Stromal cell of bone marrow (primary cell): ENCODE measurements around the gene MARCHF3.
A peak's percentile ranks its signal among the peaks of the same experiment; 100 is the strongest.
"Not testable (repeated sequence)": the region's sequence is repeated elsewhere in the genome, so short reads cannot be mapped to it uniquely, and the experiment has no call there.

Source experiments
- DNase-seq: peaks from one replicate; pipeline ENCODE4 v3.0.0-alpha.2; 2012; ENCODE audit warnings: low read depth

MARCHF3 gene

DNA sequence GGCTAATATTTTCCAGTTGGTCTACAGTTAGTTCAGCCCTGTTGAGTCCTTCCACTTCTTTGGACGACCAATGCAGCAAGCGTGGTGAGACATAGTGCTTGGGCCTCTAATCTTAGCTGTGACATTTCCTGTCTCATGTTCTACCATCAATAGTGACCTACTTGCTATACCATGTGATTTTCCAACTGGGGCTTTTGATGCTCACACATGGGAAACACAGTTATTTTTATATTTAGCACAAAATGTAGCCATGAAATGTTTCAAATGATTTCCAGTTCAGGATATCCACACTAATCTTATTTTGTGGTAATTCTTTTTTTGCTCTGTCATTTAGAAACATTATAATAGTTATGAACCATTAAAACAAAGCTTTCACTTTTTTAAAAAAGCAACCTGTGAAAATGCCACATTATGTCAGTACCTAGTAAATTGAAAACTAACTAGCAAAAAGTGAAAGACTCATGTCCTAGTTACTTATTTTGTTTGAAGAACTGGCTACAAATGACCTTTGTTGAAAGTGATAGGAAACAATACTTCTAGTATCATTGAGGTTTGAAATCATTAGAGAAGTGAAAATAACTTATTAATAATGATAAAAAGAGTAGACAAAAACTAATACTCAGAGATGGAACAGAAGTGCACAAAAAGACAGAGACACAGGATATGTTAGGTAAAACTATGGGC is 18.3 kb downstream of the MARCHF3 start:
- no peak for DNase-seq

DNA sequence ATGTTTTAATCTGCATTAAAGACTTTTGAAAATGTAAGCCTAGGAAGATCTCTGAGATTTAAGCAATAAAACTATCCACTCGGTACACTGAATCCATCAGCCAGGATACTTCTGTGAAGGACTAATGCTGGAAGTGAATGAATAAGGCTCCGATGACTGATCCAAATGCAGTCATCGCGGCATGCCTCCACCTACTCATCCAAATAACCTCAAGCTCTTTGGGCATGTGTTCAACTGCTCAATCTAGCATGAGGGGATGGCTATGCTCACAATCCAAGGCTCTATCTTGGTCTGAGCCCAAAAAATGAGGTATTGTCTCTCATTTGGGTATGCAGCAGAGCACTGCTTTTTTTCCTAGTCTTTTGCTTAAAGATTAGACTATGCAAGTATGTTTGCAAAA is 19.2 kb downstream of the MARCHF3 start:
- DNase-seq = peak; percentile 88

DNA sequence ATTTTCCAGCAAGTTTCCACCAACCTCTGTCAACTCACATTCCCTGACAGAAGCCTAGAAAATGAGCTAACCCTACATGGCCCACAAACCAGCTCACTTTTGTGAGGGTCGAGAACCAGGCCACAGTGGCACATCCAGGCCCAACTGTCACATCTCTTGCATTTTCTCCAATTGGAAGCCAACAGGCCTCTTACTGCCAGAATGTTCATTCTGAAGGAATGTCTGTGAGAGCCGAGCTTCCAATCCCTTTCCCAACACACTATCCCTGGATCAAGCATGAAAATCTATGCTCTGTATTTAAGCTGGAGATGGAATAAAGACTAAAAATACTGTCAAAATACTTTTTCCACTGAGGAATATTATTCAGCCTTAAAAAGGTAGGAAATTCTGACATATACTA is 20.0 kb downstream of the MARCHF3 start:
- no peak for DNase-seq

DNA sequence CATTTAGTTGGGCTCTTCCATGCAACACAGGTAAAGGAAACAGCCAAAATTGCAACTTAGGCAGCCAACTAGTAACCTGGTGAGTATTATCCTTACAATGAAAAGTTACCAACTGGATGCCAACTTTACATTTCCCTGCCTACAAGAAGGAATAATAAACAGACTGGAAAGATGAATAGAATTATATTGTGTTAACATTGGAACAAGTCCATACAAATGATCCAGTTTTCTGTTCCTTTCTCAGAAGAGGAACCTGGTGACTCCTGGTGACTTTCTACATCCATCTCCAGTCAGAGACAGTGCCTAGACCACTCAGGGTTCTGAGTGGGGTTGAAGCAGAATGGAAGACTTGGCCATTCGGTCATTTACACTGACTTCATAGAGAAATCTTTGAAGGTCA is 20.6 kb downstream of the MARCHF3 start:
- no peak for DNase-seq

DNA sequence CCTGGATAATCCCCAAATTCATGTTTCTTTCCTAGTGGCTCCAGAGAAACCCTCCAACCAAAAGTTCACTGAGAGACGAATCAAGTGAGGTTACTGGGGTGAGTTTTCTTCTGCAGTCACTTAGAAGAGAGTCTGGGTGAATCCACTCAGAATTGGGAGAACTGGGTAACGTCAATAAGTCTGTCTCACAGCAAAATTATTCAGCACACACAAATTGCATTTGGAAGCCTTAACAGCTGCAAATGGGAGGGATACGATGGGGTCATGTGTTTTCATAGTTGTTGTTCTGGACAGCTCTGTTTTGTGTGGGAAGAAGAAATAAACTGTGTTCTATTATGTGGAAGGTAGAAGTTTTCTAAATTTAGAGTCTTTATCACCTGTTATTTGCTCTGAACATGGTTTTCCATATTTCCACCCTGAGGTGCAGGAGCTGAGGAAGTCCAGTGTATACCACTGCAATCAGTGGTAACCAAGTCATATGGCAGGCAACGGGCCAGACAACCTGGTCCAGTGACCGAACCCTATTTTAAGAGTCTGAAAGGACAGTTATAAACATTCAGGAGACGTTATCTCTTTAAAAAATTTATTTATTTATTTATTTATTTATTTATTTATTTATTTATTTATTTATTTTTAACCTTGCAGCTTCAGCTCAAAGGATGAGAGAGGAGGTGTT is 21.9 kb downstream of the MARCHF3 start:
- DNase-seq = no peak

DNA sequence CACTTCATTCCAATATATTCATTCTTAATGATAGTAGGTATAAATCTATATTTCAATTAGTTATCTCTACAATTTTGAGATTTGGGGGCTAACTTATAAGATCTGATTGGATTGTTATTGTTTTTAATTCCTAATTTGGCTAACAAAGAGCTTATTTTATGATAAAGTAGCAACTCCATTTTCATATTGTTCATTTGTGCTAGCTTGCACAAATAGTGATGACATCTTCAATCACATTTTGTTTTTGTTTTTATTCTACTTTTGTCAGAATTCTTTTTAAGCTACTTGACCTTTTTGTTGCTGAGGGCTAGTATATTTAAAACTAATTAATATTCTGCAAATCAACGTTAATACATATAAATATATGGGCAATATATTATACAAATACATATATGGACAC is 22.8 kb downstream of the MARCHF3 start:
- DNase-seq = no peak

DNA sequence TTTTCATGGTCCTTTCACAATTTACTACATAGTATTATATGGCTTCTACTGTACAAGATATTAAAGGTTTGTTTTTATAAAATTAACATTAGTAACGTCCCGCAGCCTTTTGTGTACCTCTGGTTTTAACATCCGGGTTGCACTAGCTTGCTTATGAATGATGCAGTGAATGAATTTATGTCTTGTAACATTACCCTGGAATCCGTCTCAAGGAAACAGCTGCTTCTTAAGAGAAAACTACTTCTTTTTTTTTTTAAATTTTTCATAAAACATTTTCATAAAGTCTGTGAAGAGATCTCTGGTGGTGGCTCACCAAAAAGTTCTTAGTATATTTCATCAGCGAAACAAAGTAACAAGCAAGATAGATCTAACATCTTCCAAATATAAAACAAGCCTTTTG is 23.6 kb downstream of the MARCHF3 start:
- no peak for DNase-seq

DNA sequence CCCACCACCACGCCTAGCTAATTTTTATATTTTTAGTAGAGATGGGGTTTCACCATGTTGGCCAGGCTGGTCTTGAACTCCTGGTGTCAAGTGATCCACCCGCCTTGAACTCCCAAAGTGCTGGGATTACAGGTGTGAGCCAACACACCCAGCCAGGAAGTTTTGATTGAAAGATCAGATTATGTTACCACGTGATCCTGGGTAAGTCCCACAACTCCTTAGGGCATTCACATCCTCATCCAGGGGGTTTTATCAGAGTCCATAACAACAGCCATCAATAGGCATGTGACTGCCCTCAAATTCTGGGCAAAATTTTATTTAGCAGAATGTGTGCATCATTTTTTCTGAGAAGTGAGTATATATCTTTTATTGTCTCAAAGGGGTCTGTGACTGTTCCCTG is 25.1 kb downstream of the MARCHF3 start:
- not testable (repeated sequence) for DNase-seq

DNA sequence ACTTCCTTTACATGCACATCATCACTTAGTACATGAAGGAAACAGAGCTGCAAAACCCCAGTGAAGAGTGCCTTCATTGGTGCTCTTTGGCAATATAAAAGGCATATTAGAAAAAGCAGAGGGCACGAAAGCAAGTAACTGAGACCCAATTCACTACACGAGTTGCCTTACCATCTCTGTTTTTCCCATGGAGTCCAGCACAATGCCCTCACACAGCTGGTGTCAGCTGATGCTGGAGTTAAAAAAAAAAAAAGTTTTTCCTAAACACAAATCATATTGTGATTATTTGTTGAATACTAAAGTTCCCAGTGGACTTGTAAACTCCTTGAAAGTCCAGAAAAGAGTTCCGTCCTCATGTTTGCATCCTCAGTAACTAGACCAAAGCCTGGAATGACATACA is 25.6 kb downstream of the MARCHF3 start:
- no peak for DNase-seq

DNA sequence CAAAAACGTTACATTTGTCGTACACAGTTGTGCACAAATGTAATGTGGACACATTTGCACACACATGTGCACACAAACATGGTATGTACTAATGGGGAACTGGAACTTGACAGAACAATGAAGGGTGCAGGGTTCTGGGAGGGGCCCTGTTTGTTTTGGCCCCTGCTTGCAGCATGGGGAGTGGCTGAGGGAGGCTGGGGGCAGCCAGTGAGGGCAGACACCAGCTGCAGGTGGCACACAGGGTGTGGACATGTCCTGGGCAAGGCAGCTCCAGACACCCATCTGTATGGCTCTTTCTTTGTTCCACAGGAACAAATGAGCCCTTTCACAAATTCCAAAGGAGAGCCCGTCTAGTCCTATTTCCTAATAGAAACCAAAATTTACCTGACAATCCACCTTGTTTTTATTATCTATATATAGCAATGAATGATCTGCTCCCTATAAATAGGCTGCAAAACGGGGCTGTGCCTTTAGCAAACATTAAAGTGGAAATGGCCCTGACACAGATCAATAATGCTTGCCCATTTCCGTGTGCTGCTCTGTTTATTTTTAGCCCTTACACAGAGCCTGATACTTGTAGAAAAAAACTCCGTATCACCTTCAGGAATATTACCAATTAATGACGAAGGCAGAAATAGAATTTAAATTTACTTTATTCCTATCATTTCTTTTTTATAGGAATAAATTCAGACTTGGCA is 26.4 kb downstream of the MARCHF3 start:
- no peak for DNase-seq

DNA sequence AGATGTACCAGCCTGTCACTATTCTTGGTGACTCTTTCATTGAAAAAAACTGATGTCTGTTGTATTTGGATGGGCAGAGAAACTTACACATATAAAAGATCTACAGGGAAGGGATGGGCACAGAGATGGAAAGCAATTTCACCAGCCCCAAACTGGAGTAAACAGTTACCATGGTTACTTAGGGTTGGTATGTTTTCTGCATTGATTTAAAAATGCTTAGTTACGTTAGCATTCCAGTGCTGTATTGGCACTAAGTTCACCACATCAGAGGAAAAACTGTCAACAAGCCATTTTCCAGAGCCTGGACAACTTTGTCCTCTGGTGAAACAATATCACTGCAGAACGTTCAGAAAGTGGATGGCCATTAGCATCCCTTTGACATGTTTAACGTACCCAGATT is 28.0 kb downstream of the MARCHF3 start:
- DNase-seq = no peak

DNA sequence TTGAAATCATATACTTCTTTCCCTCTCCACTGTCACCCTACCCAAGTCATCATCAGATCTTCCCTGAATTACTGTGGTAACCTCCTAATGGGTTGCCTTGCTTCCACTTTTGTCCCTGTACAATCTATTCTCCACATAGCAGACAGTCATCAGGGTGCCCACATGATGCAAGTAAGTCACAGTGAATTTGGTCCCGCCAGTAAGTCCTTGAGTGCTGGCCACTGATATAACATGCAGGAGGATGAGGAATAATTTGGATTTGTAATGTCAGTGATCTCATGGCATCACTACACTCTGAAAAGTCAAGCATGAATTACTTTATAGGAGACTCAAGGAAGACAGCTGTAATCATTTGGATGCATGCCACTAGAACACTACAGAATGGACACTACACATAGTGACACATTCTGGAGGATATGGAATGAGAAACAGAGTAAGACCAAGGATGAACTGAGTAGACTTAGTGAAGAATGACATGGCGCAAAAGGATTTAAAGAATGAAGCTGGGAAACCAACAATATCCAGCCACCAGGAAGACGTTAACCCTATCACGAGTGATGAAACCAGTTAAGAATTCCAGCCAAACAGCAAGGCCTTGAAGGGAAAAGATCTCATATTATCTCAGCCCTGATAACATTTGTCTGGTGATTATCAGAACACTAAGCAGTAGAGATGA is 28.6 kb downstream of the MARCHF3 start:
- DNase-seq = no peak

DNA sequence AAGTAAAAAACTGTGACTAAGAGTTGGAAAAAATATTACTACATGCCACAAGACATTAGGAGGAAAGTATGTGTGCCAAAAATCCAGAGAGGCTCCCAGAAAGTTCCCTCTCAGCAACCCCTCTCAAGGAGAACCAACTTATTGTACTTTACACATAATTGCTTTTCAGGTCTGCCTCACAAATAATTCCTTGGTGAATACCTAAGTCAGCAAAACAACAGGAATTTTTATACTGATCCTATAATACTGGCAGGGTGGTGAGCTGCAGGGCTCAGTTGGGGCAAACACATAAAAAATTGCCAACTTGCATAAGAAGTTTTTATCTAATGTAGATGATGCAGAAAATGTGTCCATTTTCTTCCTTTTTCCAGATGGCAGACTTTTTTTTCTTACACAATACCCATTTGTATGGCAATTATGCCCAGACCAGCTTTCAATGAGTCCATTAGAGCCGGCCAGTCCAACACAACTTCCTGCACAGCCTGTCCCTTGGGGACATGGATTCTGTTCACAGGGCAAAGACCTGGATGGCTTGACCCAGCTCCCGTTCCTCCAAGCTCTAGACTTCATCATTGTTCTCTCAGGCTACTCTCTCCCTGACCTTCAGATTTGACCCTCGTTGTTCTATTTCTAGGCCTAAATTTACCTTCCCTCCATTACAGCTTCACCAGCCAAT is 31.3 kb downstream of the MARCHF3 start:
- DNase-seq = no peak

DNA sequence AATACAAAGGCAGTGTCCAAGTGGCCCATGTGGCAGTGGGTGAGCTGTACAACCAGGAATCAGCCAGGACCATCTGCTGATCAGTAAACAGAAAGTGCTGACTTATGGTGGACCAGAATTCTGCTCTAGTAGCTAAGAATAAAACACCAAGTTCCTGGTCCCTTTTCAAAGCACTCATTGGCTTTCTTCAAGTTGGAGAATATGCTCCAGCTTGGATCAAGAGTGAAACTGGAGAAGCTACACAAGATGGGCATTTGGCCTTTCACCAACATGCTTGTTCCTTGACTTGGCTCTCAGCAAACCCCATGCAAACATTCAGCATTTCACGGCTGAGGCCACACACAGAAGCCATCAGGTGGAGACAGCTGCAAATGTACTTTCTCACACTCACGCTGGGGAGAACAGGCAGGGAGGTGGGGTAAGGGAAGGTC is 32.1 kb downstream of the MARCHF3 start:
- no peak for DNase-seq

DNA sequence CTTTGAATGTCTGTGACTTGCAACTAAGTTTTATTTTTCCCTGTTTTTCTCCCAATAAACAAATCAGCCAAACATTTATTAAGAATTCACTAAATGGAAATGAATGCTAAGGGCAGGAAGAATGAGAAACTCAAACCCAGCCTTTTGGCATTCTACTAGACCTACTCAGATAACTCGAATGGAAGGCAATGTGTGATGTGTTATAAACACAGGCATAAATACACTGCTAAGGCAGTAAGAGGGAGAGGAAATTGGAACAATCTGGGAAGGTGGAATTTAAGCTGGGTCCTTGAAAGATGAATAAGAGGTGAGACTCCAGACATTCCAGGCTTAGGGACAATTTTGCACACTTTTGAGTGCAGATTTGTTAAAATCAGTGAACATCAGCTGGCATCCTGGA is 34.7 kb downstream of the MARCHF3 start:
- no peak for DNase-seq

DNA sequence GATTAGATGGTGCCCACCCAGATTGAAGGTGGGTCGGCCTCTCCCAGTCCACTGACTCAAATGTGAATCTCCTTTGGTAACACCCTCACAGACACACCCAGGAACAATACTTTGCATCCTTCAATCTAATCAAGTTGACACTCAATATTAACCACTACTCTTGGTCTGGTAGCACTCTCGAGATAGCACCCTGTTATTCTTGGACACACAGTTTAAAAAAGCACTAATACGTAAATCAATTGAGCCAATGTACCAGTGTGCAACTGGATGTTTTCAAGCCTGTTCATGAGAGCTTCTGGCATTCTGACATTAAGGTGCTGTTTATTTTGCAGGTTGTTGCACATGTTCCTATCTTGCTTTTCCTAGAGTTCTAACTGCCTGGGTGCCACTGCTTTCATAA is 35.3 kb downstream of the MARCHF3 start:
- DNase-seq = no peak

DNA sequence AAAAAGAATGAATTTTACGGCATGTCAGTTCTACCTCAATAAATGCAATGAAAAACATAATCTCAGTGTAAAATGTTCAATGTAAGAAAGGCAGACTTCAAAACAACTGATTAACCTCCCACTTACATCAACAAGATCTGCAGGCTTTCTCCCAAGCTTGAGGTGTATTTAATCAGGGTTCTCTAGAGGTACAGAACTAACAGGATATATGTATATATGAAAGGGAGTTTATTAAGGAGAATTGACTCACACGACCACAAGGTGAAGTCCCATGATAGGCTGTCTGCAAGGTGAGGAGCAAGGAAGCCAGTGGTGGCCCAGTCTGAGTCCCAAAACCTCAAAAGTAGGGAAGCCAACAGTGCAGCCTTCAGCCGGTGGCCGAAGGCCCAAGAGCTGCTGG is 35.9 kb downstream of the MARCHF3 start:
- DNase-seq = no peak

DNA sequence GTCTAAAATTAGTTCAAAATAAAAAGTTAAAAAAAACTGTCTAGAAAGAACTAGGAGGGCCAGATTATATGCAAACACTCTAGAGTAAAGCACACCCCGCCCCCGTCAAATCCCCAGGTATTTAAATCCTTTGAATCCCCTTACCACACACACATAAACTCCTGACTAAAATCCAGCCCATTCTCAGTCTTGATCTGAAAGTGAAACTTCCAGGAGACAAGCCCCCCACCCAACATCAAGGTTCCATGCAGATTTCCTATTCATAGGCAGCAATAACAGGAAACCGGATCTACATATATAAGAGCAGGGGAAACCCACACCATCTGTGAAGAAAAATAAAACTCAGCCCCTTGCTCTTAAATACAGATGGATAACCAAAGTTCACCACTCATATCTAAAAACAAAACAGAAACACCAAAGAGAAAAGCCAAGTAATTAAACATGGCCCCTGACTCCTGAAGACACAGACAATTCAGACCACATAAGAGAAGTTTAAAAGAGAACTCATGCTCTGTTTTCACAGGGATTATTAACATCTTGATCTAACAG is 42.3 kb downstream of the MARCHF3 start:
- DNase-seq = no peak

DNA sequence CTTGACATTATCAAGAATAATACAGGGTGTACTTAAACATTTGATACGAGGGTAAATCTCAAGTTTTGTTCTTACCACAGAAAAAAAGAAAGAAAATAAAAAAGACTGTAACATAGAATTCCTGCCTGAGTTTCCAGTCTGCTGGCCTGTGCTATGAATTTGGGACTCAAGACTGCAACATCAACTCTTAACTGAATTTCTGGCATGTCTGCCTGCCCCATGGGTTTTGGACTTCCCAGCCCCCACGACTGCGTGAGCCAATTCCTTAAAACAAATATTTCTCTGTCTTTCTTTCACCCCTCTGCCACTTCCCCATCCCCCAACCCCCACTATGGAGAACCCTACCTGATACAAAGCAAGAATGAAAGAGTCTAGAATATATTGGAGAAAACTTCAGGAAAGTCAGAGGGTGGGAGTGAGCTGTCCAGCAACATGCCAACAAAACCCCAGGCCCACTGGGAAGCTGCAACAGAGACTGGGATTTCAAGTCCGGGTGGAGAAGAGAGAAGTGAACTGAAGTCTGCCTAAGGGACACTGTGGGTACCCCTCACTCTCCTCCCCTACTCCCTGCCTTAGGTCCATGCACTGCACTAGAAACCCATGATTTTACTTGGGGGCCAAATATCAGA is 43.0 kb downstream of the MARCHF3 start:
- no peak for DNase-seq

DNA sequence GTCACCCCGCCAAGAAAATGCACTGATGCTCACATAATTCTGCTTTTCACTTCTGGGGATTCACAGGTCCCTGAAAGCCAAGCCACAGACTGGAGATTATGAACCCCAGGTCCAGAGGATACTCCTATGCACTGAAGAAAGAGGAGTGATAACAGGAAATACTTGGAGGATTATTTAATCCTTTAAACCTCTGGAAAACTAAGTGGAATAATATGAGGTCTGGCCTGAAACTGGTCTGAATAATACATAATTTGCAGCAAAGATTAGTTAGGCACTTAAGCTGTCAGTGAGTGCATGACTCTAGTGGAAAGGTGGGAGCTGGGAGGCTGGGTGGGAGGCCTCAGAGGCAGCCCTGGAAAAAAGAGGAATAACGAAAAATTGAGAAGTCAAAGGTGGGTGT is 45.7 kb downstream of the MARCHF3 start:
- no peak for DNase-seq

DNA sequence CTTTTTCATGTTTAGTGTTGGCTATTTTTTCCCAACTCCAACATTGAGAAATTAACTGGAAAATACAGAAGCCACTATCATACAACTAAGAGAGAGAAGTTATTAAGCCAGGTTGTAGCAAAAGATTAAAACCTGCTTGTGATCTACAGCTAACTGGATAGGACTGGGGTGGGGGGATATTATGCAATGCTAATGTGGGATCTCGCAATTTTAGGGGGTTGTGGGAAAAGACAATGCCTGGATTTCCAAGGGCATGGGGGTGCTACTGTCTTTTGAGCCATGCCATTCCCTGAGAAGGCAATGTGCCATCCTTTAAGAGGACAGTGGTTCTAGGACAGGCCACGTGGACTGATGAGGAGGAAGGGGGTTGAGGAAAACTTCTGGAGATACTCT is 46.5 kb downstream of the MARCHF3 start:
- DNase-seq = no peak
